ENCODE measurements around the gene THRB.

The THRB gene

GRCh38 chr3:24182756-24183155 lies 311.9 kb downstream of the THRB start:
- no peak for DNase-seq (ENCODE audit: low read depth)

GRCh38 chr3:24181256-24181655 lies 313.4 kb downstream of the THRB start:
- DNase-seq (ENCODE audit: low read depth) = no peak

DNA sequence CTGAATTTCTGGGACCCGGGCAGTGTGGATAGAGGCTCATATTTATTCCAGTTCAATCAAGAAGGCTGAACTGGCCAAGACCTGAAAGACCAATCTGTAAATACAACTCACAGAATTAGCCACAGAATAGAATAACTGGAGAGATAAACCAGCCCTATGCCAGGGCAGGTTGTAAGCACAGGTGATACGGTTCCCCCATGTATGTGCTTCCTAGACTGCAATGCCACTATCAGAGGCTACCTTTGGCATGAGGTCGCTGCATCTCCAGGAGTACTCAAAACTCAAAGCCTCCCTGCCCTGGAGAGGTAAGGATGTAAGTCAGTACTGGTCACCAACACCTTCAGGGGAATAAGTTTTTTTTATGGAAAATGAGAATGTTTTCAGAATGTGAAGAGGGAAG lies 314.0 kb downstream of the THRB start:
- no peak for DNase-seq (ENCODE audit: low read depth)

GRCh38 chr3:24177201-24177600 lies 317.4 kb downstream of the THRB start:
- no peak for DNase-seq (ENCODE audit: low read depth)

DNA sequence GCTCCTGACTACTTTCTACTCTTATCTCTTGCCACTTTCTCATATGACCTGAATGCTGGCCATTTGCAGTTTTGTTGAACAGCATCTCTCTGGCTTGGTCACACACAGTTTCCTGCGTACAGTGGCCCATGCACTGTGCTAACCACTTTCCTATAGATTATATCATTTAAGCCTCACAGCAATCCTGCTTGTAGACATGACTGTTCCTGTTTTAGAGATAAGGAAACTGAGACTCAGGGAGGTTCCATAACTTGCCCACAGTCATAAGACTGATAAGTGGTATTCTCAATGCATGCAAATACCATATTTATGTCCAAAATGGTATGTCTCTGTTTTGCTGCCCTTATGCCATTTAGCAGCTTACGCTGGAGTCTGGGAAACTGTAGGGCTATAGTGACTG lies 320.0 kb downstream of the THRB start:
- DNase-seq (ENCODE audit: low read depth) = no peak

- DNase-seq (ENCODE audit: low read depth) = no peak
These were observed 325.7 kb downstream of the THRB start for GRCh38 chr3:24168977-24169376.

- DNase-seq (ENCODE audit: low read depth) = no peak
These were observed 327.2 kb downstream of the THRB start for GRCh38 chr3:24167429-24167828.

- no peak for DNase-seq (ENCODE audit: low read depth)
These were observed 328.1 kb downstream of the THRB start for GRCh38 chr3:24166515-24166914.

GRCh38 chr3:24165603-24165982 lies 329.1 kb downstream of the THRB start:
- no peak for DNase-seq (ENCODE audit: low read depth)

- no peak for DNase-seq (ENCODE audit: low read depth)
These were observed 329.6 kb downstream of the THRB start for GRCh38 chr3:24164967-24165602.

DNA sequence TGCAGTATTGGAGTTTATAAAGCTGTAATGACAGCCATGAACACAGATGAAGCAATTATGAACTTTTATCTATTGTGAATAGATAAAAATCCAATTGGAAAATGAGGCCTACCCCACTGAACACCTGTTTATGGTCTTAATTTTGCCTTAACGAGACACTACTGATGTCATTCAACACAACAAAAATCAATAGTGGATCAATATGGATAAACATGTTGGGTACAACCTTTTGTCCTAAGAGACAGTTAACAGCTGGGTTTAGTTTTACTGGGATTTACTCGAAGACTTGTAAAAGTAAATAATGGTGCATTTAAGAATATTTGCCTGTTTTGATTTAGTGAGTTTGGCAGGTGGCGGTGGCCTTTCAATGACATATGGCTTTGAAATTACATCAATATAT lies 331.7 kb downstream of the THRB start:
- no peak for DNase-seq (ENCODE audit: low read depth)

DNA sequence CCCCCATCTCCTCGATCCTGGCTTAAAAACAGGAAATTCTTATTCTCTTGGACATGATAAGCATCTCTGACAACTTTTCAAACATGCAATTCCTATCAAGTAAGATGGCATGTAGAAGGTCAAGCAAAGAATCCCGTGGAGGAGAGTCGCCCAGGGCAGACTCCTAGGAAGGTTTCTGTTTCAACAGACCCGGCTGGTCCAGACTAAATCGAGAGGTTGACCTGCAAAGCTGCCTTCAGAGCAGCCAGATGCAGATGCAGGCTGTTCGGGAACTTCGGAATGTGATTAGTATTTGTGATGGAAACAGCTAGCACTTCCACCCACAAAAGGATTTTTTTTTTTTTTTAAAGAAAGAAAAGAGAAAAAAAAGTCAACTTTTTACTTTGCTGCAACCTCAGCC lies 332.8 kb downstream of the THRB start:
- peak; percentile 76 for DNase-seq (ENCODE audit: low read depth)

GRCh38 chr3:24160424-24161095 lies 334.1 kb downstream of the THRB start:
- peak; percentile 64 for DNase-seq (ENCODE audit: low read depth)

GRCh38 chr3:24158761-24159454 lies 335.7 kb downstream of the THRB start:
- DNase-seq (ENCODE audit: low read depth) = peak; percentile 18

GRCh38 chr3:24157106-24157505 lies 337.5 kb downstream of the THRB start:
- no peak for DNase-seq (ENCODE audit: low read depth)

GRCh38 chr3:24156466-24156865 lies 338.2 kb downstream of the THRB start:
- peak; percentile 94 for DNase-seq (ENCODE audit: low read depth)

DNA sequence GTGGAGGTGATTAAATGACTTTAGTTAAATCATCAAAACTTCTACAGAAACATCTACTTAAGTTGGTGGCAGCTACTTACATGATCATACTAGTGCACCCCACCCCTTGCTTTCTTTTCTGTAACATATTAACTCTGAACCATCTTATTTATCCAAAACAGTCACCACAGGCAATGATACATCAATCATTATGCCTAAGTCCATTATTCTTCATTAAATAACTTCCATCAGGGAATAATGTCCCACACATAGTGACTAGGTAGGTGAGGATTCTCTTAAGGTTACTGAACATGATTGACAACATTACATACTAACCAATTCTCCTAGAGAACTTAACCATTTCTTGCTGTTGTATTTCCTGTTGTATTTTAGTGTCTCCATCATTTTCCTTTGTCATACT lies 339.4 kb downstream of the THRB start:
- no peak for DNase-seq (ENCODE audit: low read depth)

DNA sequence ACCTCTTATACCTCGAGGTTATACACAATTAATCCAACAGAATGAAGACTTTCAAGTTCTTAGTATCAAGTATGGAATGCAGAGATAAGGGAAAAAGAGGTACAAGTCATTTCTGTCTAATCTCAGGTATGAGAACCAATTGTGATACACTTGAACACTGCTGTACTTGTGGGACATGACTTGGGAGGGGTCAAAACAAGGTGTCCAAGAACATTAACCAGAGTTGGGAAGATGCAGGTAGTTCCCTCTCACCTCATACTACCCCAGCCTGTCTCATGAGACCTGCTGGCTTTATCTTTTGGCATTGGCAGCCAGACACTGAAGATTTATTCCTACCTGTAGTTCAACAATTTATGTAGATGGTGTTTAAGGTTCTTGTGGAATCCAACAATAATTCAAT lies 339.9 kb downstream of the THRB start:
- DNase-seq (ENCODE audit: low read depth) = no peak

GRCh38 chr3:24154013-24154695 lies 340.5 kb downstream of the THRB start:
- peak; percentile 13 for DNase-seq (ENCODE audit: low read depth)

- DNase-seq (ENCODE audit: low read depth) = no peak
These were observed 343.1 kb downstream of the THRB start for GRCh38 chr3:24151594-24151993.

GRCh38 chr3:24149032-24149431 lies 345.6 kb downstream of the THRB start:
- no peak for DNase-seq (ENCODE audit: low read depth)

- DNase-seq (ENCODE audit: low read depth) = peak; percentile 98
These were observed 348.4 kb downstream of the THRB start for GRCh38 chr3:24145981-24146822.
